Measurements from ENCODE around the gene SEC22C. TPM values are rescaled to one million over a fixed set of nuclear protein-coding genes. Genes with fewer than 3 reads are reported as not detected.

Gene SEC22C
- total and polyA plus RNA-seq, 7 donors: 11.2 to 46.8 (median 15.5) TPM

DNA sequence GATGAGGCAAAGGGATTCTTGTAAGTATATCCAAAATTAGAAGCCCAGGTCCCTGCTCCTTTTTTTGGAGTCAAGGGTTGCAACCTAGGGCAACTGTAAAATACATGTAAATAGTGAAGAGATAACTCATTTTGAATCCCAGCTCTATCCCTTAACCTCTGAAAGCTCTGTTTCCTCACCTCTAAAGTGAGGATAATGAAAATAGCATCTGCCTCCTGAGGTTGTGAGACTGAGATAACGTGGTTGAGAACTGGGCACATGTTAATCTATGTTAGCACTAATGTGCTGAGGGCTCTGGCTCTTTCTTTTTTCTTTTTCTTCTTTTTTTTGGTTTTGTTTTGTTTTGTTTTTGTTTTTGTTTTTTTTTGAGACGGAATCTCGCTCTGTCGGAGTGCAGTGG, 13.9 kb upstream of the SEC22C start:
- H3K4me3 ChIP-seq: no peak overlapping the region
- no peak for DNase-seq
- TF ChIP-seq, protein P1, sequence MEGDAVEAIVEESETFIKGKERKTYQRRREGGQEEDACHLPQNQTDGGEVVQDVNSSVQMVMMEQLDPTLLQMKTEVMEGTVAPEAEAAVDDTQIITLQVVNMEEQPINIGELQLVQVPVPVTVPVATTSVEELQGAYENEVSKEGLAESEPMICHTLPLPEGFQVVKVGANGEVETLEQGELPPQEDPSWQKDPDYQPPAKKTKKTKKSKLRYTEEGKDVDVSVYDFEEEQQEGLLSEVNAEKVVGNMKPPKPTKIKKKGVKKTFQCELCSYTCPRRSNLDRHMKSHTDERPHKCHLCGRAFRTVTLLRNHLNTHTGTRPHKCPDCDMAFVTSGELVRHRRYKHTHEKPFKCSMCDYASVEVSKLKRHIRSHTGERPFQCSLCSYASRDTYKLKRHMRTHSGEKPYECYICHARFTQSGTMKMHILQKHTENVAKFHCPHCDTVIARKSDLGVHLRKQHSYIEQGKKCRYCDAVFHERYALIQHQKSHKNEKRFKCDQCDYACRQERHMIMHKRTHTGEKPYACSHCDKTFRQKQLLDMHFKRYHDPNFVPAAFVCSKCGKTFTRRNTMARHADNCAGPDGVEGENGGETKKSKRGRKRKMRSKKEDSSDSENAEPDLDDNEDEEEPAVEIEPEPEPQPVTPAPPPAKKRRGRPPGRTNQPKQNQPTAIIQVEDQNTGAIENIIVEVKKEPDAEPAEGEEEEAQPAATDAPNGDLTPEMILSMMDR (IDR thresholded peaks at IDR 0.05): no peak
- H3K4me1 ChIP-seq: no peaks in the 10 kb centered on the region
- H3K36me3 ChIP-seq (ENCODE audit: insufficient read depth in 1 of 2, low read depth in 1 of 2): peaks cover 0 to 13% of the 10 kb centered on the region in 2 donors
- no peaks in the 10 kb centered on the region for H3K9me3 ChIP-seq
- H3K27me3 ChIP-seq (ENCODE audit: insufficient read depth in 3 of 3, low read length in 2 of 3): no peaks in the 10 kb centered on the region
- 91 to 97% (median 94%) methylated on average over 4 of the region's 4 CpGs for WGBS, 3 donors
- no peak for ATAC-seq
- H3K27ac ChIP-seq: no peak overlapping the region
- intact Hi-C loops (cut with DNase I): no loop called here

DNA sequence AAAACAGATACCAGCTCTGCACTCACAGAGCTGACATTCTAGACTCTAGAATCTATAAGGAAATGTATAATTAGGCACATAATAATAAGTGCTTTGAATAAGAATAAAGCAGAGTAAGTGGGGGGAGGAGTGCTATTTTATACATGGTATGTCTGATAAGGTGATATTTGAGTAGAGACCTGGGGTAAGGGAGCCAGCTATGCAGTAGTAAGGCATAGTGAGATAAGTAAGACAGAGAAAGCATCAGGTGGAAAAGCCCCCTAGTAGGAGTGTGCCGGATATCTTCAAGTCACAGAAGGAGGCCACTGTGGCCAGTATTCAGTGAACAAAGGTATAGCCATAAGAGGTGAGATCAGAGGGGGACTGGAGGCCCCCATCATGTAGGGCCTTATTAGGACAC, 11.9 kb upstream of the SEC22C start:
- no peaks in the 10 kb centered on the region for H3K9me3 ChIP-seq
- H3K27ac ChIP-seq: no peak overlapping the region
- intact Hi-C loops (cut with DNase I): no loop called here
- ATAC-seq: no peak
- 95 to 100% (median 100%) methylated on average over 1 of the region's 1 CpG for WGBS, 3 donors
- TF ChIP-seq, protein P1 (IDR thresholded peaks at IDR 0.05): no peak
- no peak for DNase-seq
- no peaks in the 10 kb centered on the region for H3K4me1 ChIP-seq
- H3K27me3 ChIP-seq (ENCODE audit: insufficient read depth in 3 of 3, low read length in 2 of 3): no peaks in the 10 kb centered on the region
- peaks cover 0 to 13% of the 10 kb centered on the region in 2 donors for H3K36me3 ChIP-seq (ENCODE audit: insufficient read depth in 1 of 2, low read depth in 1 of 2)
- H3K4me3 ChIP-seq: no peak overlapping the region

DNA sequence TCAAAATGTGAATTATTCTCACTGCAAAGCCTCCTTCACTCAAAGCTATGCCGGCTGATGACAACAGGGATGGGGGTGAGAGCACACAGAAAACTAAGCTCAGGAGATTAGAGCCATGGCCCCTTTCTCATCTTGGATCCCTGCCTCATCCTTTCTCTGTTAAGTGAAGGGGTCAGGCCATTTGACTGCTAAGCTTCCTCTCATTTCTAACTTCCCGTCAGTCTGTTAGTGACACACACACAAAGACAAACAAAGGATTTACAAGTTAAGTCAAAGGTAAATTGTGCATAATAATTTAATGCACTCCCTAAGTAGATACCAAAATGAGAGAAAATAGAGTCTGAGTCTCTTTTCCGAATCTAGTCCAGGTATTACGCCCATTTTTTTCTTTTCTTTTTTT, 10.0 kb upstream of the SEC22C start:
- Histone ChIP-seq H3K27me3 (ENCODE audit: insufficient read depth in 3 of 3, low read length in 2 of 3) (no peaks in the 10 kb centered on the region), H3K4me3 (peak overlapping the region; percentile 82), H3K9me3 (no peaks in the 10 kb centered on the region), H3K36me3 (ENCODE audit: insufficient read depth in 1 of 2, low read depth in 1 of 2) (peaks cover 0 to 13% of the 10 kb centered on the region in 2 donors), H3K27ac (peak overlapping the region; percentile 81), H3K4me1 (no peaks in the 10 kb centered on the region)
- intact Hi-C loops (cut with DNase I): no loop called here
- TF ChIP-seq, protein P1 (IDR thresholded peaks at IDR 0.05): no peak
- DNase-seq (no peak), ATAC-seq (no peak)
- WGBS, 3 donors: 73 to 74% (median 74%) methylated on average over 4 of the region's 4 CpGs

DNA sequence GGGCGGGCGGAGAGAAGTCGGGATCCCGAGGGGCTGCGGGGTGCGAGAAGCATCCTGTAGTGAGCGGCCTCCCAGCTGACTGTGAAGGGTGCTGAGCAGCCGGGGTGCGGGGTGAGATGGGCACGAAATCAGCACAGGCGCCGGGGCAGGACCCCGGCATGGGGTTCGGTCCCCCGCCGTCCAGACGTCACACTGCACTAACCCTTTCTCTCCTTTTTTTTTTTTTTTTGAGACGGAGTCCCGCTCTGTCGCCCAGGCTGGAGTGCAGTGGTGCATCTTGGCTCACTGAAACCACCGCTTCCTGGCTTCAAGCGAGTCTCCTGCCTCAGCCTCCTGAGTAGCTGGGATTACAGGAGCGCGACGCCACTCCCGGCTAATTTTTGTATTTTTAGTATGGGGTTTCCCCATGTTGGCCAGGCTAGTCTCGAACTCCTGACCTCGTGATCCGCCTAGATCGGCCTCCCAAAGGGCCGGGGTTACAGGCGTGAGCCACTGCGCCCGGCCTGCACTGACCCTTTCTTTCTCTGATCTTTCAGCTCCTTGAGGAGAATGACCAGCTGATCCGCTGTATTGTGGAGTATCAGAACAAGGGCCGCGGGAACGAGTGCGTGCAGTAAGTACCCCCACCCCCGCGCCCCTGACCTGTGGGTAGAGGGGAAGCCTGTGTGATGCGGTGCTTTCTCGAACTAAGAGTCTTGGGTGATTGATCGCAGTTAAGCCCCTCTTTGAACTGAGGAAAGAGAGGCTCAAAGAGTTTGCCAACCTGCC, 9.4 kb upstream of the SEC22C start:
- H3K4me1 ChIP-seq: no peaks in the 10 kb centered on the region
- peak overlapping the region; percentile 81 for H3K27ac ChIP-seq
- ATAC-seq: peak in 3 of 4 donors; percentile 1 to 46 (median 44)
- peak; percentile 13 to 58 for DNase-seq
- peaks cover 0 to 13% of the 10 kb centered on the region in 2 donors for H3K36me3 ChIP-seq (ENCODE audit: insufficient read depth in 1 of 2, low read depth in 1 of 2)
- no peaks in the 10 kb centered on the region for H3K9me3 ChIP-seq
- TF ChIP-seq, protein P1 (IDR thresholded peaks at IDR 0.05): no peak
- H3K27me3 ChIP-seq (ENCODE audit: insufficient read depth in 3 of 3, low read length in 2 of 3): no peaks in the 10 kb centered on the region
- intact Hi-C loops (cut with DNase I): no loop called here
- 8% methylated on average over 37 to 44 of the region's 44 CpGs for WGBS, 3 donors
- peak overlapping the region; percentile 82 for H3K4me3 ChIP-seq

All from psoas muscle (tissue), 8 donors.